ENCODE measurements around the gene RRBP1.

DNA sequence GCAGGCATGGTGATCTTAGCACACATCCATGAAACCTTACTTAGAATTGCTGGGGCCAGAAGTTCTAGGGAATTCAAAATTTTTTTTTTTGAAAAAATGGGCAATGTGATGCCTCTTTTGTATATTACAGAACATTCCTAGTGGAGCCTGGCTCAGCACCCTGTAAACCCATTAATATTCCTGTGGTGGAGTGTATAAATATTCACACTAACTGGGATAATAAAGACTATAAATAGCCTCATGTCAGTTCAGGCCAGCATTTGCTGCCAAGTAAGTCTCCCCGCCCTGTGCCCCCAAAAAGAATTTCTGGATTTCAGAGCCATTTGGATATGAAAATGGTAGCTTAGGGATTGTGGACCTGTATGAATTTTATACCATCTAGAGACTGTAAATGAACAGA lies 32.6 kb upstream of the RRBP1 start:
- TF ChIP-seq CTCF (IDR thresholded peaks at IDR 0.05) = no peak
- TF ChIP-seq POLR2A (IDR thresholded peaks at IDR 0.05) = no peak

Data from lower leg skin (tissue), 3 donors.